ENCODE measurements around the gene ALPP.

ALPP gene

GRCh38 chr2:232343821-232344220, 34.7 kb upstream of the ALPP start:
- Histone ChIP-seq H3K36me3 (ENCODE audit: low read length) (no peaks in the 10 kb centered on the region), H3K27me3 (ENCODE audit: low read length) (no peaks in the 10 kb centered on the region), H4K20me1 (ENCODE audit: low read depth, low read length) (no peaks in the 10 kb centered on the region), H3K79me2 (ENCODE audit: insufficient read depth, low read length) (no peaks in the 10 kb centered on the region), H3F3A (ENCODE audit: insufficient read depth) (no peaks in the 10 kb centered on the region), H3K9me3 (ENCODE audit: insufficient read depth, low read length) (no peaks in the 10 kb centered on the region), H3K9ac (ENCODE audit: low read length) (no peak overlapping the region), H3K27ac (ENCODE audit: low read depth, low read length) (no peak overlapping the region), H3K9me2 (replicated peaks; ENCODE audit: insufficient read depth, low read length) (no peaks in the 10 kb centered on the region), H2AFZ (ENCODE audit: low read depth, low read length, severe bottlenecking) (no peak overlapping the region), H3K4me3 (ENCODE audit: insufficient read depth, low read length, poor library complexity, severe bottlenecking) (no peak overlapping the region), H3K4me2 (ENCODE audit: low read depth, low read length, poor library complexity, severe bottlenecking) (no peak overlapping the region)
- TF ChIP-seq CTCF (IDR thresholded peaks at IDR 0.05; ENCODE audit: insufficient read depth, low read length, poor library complexity, severe bottlenecking): no peak
- no peak for TF ChIP-seq EZH2phosphoT487 (conservative IDR thresholded peaks at IDR 0.05; ENCODE audit: low read length)

- no peak for TF ChIP-seq EZH2phosphoT487 (conservative IDR thresholded peaks at IDR 0.05; ENCODE audit: low read length)
- no peak for TF ChIP-seq CTCF (IDR thresholded peaks at IDR 0.05; ENCODE audit: insufficient read depth, low read length, poor library complexity, severe bottlenecking)
- Histone ChIP-seq H3K79me2 (ENCODE audit: insufficient read depth, low read length) (no peaks in the 10 kb centered on the region), H3K9me2 (replicated peaks; ENCODE audit: insufficient read depth, low read length) (no peaks in the 10 kb centered on the region), H3K27me3 (ENCODE audit: low read length) (no peaks in the 10 kb centered on the region), H2AFZ (ENCODE audit: low read depth, low read length, severe bottlenecking) (no peak overlapping the region), H3K27ac (ENCODE audit: low read depth, low read length) (no peak overlapping the region), H3F3A (ENCODE audit: insufficient read depth) (no peaks in the 10 kb centered on the region), H3K9ac (ENCODE audit: low read length) (no peak overlapping the region), H3K36me3 (ENCODE audit: low read length) (no peaks in the 10 kb centered on the region), H4K20me1 (ENCODE audit: low read depth, low read length) (no peaks in the 10 kb centered on the region), H3K4me2 (ENCODE audit: low read depth, low read length, poor library complexity, severe bottlenecking) (no peak overlapping the region), H3K9me3 (ENCODE audit: insufficient read depth, low read length) (no peaks in the 10 kb centered on the region), H3K4me3 (ENCODE audit: insufficient read depth, low read length, poor library complexity, severe bottlenecking) (no peak overlapping the region)
Observed at GRCh38 chr2:232345251-232345650, 33.3 kb upstream of the ALPP start.

GRCh38 chr2:232347369-232347768, 31.2 kb upstream of the ALPP start:
- Histone ChIP-seq H3K27ac (ENCODE audit: low read depth, low read length) (no peak overlapping the region), H2AFZ (ENCODE audit: low read depth, low read length, severe bottlenecking) (no peak overlapping the region), H3K27me3 (ENCODE audit: low read length) (no peaks in the 10 kb centered on the region), H3K4me3 (ENCODE audit: insufficient read depth, low read length, poor library complexity, severe bottlenecking) (no peak overlapping the region), H3K4me2 (ENCODE audit: low read depth, low read length, poor library complexity, severe bottlenecking) (no peak overlapping the region), H3F3A (ENCODE audit: insufficient read depth) (no peaks in the 10 kb centered on the region), H4K20me1 (ENCODE audit: low read depth, low read length) (no peaks in the 10 kb centered on the region), H3K36me3 (ENCODE audit: low read length) (no peaks in the 10 kb centered on the region), H3K79me2 (ENCODE audit: insufficient read depth, low read length) (no peaks in the 10 kb centered on the region), H3K9me2 (replicated peaks; ENCODE audit: insufficient read depth, low read length) (no peaks in the 10 kb centered on the region), H3K9ac (ENCODE audit: low read length) (no peak overlapping the region), H3K9me3 (ENCODE audit: insufficient read depth, low read length) (no peaks in the 10 kb centered on the region)
- TF ChIP-seq CTCF (IDR thresholded peaks at IDR 0.05; ENCODE audit: insufficient read depth, low read length, poor library complexity, severe bottlenecking) (no peak), EZH2phosphoT487 (conservative IDR thresholded peaks at IDR 0.05; ENCODE audit: low read length) (no peak)

Data from SU-DHL-6 (cell line).